NCI-H524 treated with DMSO at 0.1 percent for 48 hours (cell line): ENCODE measurements around the gene ADGRE3.
A peak's percentile ranks its signal among the peaks of the same experiment; 100 is the strongest.

Experiments used
- DNase-seq: peaks from one replicate; lab custom pipeline; 2025; lab: John Stamatoyannopoulos, UW

The ADGRE3 gene

GRCh38 chr19:14674764-14675163 lies at the start of gene ADGRE3:
Gene ADGRE3 (minus strand): TSS chr19:14674844. CDS start chr19:14674770, 74 bp downstream.
- DNase-seq = no peak

GRCh38 chr19:14722127-14722526 lies 47.5 kb upstream of the ADGRE3 start:
- DNase-seq = no peak

GRCh38 chr19:14719162-14719561 lies 44.5 kb upstream of the ADGRE3 start:
- DNase-seq = no peak

- no peak for DNase-seq
These were observed 44.0 kb upstream of the ADGRE3 start for GRCh38 chr19:14718522-14719116.

GRCh38 chr19:14715841-14716240 lies 41.2 kb upstream of the ADGRE3 start:
- no peak for DNase-seq

- DNase-seq = no peak
These were observed 29.8 kb upstream of the ADGRE3 start for GRCh38 chr19:14704450-14704849.

GRCh38 chr19:14703833-14704232 lies 29.2 kb upstream of the ADGRE3 start:
- no peak for DNase-seq

- DNase-seq = no peak
These were observed 26.2 kb upstream of the ADGRE3 start for GRCh38 chr19:14700711-14701375.

GRCh38 chr19:14699641-14700040 lies 25.0 kb upstream of the ADGRE3 start:
- no peak for DNase-seq

GRCh38 chr19:14695471-14695870 lies 20.8 kb upstream of the ADGRE3 start:
- DNase-seq = no peak

GRCh38 chr19:14694641-14695266 lies 20.1 kb upstream of the ADGRE3 start:
- DNase-seq = no peak

- peak; percentile 56 for DNase-seq
These were observed 15.2 kb upstream of the ADGRE3 start, which contains the start of gene ZNF333 for GRCh38 chr19:14689598-14690503. Gene ZNF333 (plus strand): TSS chr19:14690048. CDS start chr19:14693492, 3,444 bp downstream.

- no peak for DNase-seq
These were observed 11.8 kb upstream of the ADGRE3 start for GRCh38 chr19:14686411-14686810.

- DNase-seq = no peak
These were observed 8.8 kb upstream of the ADGRE3 start for GRCh38 chr19:14683439-14683838.

GRCh38 chr19:14682084-14682483 lies 7.4 kb upstream of the ADGRE3 start:
- no peak for DNase-seq

GRCh38 chr19:14678199-14678598 lies 3.6 kb upstream of the ADGRE3 start:
- DNase-seq = no peak

GRCh38 chr19:14677464-14677863 lies 2.8 kb upstream of the ADGRE3 start:
- DNase-seq = no peak

GRCh38 chr19:14676762-14677161 lies 2.1 kb upstream of the ADGRE3 start:
- no peak for DNase-seq

GRCh38 chr19:14673088-14673487 lies 1.6 kb downstream of the ADGRE3 start:
- no peak for DNase-seq

- DNase-seq = no peak
These were observed 2.3 kb downstream of the ADGRE3 start for GRCh38 chr19:14672188-14672872.

GRCh38 chr19:14670408-14670807 lies 4.2 kb downstream of the ADGRE3 start:
- DNase-seq = no peak

- no peak for DNase-seq
These were observed 4.7 kb downstream of the ADGRE3 start for GRCh38 chr19:14669940-14670339.
